Stimulated activated CD4-positive, alpha-beta T cell treated with anti-CD3 and anti-CD28 coated beads, Interleukin-15, amount 100 ng/mL, for 48 hours (primary cell): ENCODE data around the gene ZNF652.
"Not testable (repeated sequence)": the region's sequence is repeated elsewhere in the genome, so short reads cannot be mapped to it uniquely, and the experiment has no call there.

Source experiments
- DNase-seq, 2 donors: peaks; one replicate each; pipeline ENCODE4 v3.0.0-alpha.2; 2020; ENCODE audit warnings: low read depth in 2 of 2

The ZNF652 gene

DNA sequence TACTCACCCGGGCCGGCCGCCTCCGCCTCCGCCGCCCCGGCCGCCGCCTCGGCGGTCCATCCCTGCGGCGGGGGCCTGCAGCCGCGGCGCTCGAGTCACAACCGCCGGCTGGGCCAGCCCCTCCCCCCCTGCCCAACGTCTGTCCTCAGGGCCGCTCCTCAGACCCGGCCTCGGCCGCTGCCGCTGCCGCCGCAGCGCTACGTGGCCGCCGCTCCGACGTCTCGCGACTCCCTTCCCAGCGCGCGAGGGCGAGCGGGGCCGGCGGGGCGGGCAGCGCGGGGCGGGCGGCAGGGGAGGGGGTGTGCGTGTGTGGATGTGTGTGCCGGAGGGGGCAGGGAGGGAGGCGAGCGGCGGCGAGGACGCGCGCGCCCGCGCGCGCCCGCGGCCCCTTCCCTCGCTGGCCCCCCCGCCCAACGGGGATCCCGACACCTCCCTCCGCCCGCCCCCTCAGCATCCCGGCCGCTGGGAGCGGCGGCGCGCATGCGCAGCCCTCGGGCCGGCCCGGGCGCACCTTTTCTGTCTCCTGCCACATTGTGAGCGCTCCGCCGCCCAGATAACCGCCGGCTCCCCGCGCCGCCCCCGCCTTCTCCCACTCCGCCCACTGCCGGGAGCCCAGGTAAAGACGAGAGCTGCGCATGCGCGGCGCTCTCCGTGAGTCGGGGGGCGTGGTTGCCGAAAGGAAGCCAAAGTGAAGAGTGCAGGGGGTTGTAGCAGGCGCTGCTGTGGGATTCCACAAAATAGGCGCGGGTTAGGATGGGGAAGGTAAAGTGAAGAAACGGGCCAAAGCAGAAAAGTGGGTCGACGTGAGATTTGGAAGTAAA is at the start of gene ZNF652:
ZNF652 (minus strand) TSS at position 349 of the 821 bp plus-strand sequence. CDS start 44,525 bp downstream, outside the sequence.
- DNase-seq, result peak; percentile 72 to 83

DNA sequence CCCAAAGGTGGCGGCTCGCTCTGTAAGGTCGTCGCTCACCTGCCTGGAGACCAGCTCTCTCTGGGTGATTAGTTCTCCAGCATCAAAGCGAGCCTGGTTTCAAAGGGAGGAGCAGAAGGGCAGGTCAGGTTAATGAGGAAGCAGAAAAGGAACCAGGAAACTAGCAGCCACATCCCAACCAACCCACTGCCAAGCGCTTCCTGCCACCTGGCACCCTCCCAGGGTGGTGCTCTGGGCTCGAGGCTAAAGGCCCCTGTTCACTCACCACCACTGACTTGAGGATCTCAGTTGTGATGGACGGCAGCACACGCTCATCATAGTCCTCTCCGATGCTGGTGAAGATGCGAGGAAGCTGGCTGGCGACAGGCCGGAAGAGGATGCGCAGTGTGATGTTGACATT is 47.0 kb upstream of the ZNF652 start:
- DNase-seq, result no peak

DNA sequence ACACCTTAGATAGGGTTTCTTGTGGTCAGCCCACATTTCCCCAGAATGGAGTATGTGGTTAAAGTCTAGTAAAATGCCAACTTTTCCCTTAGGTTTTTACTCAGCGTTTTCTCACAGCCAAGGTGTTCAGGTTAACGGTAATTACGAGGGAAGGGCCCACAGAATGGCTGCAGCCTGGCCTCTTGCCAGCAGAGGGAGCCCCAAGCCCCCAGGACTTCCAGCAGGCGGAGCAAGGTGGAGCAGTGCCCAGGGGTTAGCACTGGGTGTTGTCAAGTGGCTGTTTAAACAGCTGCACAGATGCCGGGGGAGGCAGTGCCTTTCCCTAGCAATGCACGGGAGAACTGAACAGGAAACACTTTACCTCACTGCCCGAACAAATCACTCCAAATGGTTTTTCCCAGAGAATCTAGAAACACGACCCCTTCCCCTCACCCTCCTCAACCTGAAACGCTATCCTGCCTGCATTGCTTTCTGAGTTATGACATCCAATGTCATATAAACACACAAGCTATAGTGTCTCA is 46.0 kb upstream of the ZNF652 start:
- DNase-seq, result peak; percentile 75 to 78

DNA sequence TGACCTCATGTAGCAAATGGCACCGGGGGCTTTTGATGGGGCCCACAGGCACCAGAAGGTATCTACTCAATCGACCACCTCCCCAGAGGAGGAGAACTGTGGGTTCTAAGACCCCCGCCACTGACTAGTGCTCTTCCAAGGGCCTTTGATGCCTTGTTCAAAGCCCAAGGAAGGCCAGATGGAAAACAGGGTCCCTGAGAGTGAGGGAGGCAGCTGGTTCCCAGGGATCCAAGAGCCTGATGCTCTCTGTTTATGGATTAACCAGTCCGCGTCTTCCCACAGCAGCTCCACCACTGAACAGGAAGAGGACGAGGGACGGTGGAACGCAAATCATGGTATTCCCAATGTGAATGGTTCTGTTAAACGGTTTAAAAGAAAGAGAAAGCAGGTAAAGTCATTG is 45.0 kb upstream of the ZNF652 start:
- no peak for DNase-seq

DNA sequence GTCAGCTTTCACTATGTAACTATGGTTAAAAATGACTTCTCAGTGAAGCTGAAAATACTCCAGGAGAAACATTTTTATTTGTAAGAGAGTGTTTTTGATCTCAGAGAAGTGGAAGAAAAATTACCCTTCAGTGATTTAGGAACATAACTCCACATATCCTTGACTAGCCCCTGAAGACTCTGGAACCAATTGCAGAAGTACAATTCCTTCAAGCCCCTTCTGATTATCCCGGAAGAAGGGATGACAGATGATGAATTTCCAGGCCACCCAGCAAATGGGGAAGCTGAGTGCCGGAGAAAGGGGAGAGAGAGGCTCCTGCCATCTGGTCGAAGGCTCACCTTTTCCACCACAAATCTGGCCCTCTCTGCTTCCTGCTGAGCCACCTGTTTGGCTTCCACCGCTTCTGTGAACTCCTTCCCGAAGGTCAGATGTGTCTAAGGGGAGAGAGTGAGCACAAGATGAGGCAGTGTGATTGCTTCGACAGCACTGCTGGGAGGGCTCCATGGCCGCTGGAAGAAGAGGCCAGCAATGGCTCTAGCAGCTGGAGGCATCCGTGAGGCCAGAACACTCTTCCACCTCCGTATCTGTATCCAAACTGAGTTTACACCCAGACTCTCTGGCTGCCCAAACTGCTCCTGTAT is 44.5 kb upstream of the ZNF652 start:
- DNase-seq, result no peak

DNA sequence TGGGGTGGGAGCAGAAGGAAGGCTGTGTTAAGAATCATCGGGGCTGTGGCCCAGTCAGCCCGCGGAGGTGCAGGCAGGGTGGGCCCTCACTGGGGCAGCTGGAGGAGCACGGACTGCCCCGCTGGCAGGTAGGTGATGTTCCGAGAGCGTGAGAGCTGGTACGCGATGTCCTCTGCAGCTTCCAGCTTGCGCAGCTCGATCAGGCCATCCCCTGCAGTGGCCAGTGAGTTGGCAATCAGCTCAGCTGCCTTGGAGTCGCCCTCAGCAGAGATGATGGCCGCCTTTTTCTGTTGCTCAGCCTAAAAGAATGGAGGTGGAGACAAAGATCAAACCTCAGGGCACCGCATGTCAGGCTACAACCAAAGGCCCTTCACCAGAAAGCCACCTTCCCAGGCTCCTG is 42.9 kb upstream of the ZNF652 start:
- DNase-seq, result no peak

DNA sequence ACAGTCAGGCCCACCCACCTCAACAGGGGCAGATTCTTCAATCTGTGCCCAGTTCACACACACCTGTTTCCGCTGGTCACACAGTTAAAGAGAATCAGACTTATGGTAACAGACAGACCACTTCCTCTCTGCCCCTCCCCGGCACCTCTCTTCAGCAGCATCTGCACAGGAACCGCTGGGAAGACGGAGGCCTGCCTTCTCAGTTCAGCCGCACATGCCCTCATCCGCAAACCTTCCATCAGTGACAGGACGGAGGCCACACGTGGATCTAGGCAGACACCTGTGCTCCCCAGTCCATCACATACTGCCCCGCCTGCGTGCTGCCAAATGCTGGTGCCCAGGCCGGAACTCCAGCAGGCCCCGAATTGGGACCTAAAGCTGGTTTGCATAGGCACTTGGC is 42.3 kb upstream of the ZNF652 start:
- DNase-seq, result no peak

DNA sequence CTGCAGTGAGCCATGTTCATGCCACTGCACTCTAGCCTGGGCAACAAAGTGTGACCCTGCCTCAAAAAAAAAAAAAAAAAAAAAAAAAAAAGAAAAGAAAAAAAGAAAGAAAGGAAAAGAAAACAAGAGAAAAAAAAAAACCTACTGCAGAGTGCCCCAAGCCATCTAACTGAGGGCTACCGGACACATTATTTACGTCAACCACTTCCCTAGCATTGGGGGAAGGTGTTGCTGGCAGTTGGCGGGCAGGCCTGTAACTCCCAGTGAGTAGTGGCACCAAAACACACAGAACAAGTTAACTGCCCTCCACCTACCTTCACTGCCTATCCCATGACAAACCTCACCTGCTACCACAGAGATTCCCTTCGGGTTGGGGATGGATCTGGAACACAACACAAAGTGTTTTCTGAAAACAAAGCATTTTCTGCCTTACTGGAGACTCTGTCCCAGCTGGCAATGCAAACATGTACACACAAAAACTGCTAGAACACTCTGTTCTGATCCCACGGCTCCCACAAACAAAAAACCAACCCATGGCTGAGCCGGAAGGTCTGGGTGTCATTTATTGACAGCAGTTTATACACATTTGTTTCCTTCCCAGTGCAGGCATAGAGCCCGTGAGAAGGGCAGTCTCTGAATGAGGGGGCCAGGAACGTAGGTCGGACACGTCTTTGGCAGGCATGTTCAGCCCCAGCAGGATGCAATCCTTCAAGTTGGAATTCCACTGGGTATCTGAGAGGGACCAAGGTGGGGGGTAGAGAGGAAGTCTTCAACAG is 41.7 kb upstream of the ZNF652 start:
- DNase-seq, result no peak

DNA sequence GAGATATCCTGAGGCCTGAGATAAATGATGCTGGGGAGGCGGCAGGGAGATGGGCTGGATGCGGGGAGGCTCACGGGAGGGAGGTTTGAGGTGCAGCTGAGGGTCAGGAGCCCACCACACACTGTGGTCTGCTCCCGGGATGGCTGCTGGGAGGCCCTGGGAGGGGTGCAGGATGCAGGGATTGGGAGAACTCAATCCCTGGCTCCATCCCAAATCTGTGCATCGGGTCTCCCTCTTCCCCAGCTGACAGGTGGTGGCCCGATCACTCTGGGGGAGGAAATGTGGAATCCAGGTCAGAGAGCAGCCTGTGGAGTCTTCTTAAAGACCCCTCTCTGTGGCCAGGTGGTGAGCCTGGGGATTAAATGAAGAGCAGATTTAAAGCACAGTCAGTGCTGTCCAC is 40.7 kb upstream of the ZNF652 start:
- no peak for DNase-seq

DNA sequence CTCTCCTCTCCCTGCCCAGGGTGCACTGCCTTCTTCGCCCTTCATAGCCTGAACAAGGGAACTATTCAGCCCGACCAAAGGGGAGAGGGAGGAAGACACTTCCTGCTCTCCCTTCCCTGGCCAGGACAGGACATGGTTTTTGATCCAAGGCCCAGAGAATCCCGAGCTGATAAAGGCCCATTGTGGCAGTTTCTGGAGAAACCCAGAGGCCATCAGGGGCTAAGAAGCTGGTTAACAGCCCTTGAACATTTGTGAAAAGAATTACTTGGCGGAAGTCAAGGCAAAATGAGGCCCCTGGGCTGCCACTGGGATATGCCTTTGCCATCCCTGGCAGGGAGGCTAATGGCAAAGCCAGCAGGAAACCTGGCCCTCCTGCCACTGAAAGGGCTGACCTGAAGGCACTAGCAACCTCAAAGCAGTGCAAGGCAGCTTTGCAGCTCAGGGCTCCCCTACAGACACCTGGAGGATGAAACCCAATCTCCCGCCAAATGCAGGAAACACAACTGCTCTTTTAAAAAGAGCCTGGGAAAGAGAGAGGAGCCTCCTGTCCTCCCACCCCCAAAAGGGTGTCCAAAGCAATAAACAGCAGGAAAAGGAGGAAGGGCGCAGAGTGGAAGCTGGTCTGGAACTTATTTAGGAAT is 40.0 kb upstream of the ZNF652 start:
- no peak for DNase-seq

DNA sequence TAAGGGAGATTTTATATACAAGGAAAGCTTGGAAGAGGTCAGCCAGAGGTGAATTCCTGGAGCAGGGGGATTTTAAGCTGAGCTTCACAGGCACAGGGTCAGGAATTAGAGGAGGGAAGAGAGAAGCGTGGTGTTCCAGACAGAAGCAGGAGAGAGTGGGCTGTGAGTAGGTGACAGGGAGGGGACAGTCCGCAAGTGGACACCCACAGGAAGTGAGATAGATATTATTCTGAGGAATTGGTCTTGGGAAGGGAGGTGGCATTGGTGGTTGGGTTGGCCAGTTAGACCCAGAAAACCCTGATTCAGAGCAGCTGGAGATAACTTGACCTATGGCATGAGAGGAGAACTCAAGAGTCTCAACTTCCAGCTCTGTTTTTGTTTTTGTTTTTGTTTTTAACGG is 37.9 kb upstream of the ZNF652 start:
- no peak for DNase-seq

DNA sequence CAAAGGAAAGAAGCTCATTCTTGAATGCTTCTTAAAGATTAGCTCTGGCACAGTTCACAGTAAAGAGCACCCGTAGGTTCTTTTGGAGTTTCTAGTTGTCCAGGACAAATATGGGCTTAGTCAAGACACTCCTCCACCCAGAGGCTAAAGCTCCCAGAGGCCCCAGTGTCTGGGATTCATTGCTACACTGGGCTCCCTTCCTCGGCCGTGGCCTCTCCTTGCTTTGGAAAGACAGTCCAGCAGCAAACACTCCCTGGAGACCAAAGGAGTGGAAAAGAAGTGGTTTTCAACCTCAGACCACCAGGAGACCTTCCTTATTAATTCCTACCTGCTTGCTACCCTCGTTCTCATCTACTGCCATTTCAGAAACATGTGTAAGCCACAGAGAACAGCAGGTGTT is 35.5 kb upstream of the ZNF652 start:
- no peak for DNase-seq

DNA sequence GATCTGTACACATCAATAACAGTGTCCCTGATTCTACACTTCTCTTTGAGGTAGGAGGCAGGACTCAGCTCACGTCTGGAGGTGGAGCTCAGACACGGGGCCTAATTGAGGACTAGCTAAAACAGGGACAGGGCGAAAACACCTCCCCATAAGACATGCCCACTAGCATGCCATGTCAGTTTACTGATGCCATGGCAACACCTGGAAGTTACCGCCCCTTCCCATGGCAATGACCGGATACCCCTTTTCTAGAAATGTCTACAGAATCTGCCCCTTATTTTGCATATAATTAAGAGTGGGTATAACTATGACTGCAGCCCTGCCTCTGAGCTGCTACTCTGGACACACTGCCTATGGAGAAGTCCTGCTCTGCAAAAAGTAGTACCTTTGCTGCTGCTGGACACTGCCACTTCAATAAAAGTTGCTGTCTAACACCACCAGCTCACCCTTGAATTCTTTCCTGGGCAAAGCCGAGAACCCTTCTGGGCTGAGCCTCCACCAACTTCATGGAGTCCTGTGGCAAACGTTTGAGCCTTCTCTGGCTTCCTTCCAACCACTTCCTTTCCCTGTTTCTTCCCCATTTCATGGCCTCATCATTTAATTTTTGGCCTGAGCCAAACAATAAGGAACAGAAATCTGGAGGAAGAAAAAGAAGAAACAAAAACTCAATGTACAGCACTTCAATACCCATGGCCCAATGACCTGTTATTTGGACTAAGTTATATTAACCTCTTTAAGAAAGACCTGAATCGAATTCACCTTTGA is 31.6 kb upstream of the ZNF652 start:
- no peak for DNase-seq

DNA sequence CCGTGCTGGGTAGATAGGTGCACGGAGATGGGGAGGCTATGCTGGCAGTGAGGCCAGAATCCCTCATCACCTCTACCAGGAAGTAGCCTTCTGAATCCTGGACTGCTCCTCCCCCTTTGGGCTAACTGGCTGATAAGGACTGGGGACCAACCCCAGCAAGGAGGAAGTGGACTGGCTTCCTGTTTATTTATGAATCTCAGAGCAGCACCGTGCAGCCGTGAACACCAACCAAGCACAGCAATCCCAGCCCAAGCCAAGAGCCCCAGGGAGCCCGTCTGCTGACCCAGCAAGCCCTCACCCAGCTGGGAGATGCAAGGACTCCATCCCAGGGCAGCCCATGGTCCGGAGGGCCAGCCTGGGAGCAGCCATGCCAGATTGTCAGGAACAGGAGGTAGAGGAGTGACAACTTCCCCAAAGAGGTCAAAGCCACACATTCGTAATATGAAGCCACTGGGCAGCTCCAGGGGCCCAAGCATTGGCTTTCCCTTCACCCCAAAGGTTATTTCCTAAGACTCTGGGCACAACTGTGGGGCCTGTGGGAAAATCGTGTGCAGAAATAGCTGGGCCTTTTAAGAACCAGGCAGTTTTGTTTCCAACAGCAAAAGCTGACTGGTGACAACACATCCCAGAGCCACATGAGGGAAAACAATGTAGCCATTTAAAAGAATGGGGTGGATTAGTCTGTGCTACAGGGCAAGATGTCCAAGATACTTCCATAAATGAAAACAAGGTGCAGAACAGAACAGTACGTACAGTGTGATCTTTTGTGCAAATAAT is 28.7 kb upstream of the ZNF652 start:
- no peak for DNase-seq

DNA sequence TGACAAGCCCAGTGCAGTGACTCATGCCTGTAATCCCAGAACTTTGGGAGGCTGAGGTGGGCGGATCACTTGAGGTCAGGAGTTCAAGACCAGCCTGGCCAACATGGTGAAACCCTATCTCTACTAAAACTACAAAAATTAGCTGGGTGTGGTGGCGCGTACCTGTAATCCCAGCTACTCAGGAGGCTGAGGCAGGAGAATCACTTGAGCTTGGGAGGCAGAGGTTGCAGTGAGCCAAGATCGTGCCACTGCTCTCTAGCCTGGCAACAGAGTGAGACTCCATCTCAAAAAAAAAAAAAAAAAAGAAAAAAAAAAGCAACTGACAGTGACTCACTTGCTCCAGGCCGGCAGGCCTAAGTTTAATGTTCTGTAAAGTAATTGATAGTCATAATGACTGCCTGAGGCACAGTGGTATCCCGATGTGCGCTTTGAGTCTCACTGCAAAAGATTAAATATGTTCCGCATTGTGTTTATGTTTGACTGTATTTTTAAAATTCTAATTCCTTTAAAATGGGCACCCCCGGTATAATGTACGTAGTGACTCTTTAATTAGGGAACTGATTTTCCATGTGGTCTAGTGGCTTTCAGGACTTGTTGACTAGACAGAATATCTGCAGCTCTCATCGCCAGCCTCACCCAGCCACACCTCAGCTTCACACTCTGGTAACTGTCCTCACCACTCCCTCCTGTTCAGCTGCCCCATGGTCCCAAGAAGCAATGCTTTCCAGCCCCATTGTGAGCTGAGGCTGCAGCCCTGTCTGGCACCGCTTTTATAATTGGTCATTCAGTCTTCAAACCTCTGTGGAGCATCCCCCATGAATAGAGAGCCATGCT is 27.7 kb upstream of the ZNF652 start:
- DNase-seq, result not testable (repeated sequence)

DNA sequence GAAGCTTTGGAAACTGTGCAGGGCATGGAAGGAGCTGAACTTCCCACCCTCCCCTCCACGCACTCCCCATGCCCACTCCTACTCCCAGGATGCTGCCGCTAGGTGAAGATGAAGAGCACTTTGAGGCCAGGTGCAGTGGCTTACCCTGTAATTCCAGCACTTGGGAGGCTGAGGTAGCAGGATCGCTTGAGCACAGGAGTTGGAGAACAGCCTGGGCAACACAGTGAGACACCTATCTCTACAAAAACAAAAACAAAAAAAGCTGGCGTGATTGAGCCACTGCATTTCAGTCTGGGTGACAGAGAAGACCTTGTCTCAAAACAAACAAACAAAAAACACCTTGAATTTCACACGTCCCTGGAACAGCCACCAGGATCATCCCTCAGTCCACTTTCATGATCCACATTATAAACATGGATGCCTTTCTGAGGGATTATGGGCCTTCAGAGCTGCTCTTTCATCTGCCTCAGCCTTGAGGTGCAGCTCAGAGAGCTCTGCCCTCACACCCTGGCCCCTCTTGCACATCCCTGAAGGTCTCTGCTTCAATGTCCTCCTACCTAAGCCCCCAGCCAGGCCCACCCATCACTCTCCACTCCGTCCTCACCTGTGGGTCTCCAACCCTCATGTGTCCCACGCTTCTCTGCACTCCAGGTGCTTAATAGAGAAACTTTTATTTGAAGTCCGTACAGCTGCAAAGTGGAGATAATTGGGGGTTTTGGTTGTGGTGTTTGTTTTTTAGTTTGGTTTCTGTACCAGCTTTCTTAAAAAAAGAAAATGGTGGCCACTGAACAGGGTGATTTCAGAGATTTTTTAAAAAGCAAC is 26.9 kb upstream of the ZNF652 start:
- DNase-seq, result no peak

DNA sequence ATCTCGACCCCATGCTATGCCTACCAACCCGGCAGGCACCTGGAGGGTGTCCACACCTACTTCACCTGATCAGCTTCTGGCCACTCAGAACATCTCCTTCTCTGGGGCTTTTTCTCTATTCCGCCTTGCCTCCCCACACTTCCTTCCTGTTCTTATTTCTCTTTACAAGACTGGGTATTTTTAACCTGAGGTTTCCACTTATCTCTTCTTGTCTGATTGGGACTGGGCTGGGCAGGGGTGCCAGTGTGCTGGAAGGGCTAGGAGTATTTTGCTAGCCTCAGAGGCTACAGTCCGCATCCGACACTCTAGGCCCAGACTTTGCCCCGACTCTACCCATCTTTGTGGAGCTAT is 26.2 kb upstream of the ZNF652 start:
- no peak for DNase-seq

DNA sequence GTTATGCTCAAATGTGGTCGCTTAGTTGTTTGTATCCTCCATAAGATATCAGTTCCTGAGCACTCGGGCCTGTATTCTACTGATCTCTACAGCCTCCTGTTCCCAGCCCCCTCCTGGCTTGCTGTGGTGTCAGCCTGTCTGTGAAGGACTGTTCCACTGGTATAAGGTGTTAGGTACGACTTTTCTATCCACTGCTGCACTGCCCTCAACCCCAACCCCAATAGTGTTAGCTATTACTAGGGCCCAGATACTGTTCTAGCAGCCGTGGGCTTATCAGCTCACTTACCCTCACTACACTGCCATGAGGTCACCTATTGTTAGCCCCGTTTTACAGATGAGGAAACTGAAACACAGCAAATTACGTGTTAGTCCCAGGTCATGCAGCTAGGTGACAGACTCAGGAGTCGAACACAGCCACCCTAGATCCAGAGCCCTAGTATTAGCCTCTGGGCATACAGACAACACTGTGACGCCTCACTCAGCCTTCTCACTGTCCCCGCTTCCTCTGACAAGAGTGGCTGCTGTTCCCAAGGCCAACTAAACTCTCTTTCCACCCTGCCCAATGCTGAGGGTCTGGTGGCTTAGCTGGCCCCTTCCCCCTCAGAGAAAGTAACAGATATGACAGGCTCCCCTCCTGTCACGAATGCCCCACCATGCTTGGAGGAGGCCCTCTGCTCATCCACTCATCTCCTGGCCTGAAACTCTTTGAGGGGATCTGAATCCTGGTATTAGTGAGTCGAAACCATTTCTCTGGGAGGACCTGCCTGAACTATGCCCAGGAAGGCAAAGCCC is 25.6 kb upstream of the ZNF652 start:
- DNase-seq, result no peak
